Measurements from ENCODE around the gene TALDO1. TPM values are rescaled to one million over a fixed set of nuclear protein-coding genes. Genes with fewer than 3 reads are reported as not detected.

Gene TALDO1
- total RNA-seq, 2 donors from 2014 or later = 90.3 to 111 TPM

DNA sequence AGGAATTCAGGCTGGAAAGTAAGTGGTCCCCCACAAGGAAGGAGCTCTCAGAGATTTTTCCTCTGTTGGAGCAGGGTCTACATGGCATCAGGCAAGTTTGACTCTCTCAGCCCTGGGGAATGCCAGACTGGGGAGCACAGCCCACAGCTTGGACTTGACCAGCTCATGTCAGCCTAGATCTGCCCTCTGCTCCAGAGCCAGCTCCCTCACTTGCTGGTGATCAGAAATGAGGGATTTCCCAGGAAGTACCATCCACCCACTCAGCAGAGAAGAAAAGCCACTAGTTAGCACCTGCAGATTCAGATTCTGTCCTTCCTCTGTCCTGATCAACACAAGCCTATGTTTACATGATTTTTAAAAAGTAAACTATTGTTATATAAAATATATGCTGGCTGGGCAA, 13.0 kb downstream of the TALDO1 start:
- no peaks in the 10 kb centered on the region for H3K9me3 ChIP-seq
- peaks cover 74% of the 10 kb centered on the region for H3K36me3 ChIP-seq
- H3K27me3 ChIP-seq = no peaks in the 10 kb centered on the region
- no peak for DNase-seq (ENCODE audit: low spot score)
- H3K4me3 ChIP-seq = no peak overlapping the region
- TF ChIP-seq, protein P1, sequence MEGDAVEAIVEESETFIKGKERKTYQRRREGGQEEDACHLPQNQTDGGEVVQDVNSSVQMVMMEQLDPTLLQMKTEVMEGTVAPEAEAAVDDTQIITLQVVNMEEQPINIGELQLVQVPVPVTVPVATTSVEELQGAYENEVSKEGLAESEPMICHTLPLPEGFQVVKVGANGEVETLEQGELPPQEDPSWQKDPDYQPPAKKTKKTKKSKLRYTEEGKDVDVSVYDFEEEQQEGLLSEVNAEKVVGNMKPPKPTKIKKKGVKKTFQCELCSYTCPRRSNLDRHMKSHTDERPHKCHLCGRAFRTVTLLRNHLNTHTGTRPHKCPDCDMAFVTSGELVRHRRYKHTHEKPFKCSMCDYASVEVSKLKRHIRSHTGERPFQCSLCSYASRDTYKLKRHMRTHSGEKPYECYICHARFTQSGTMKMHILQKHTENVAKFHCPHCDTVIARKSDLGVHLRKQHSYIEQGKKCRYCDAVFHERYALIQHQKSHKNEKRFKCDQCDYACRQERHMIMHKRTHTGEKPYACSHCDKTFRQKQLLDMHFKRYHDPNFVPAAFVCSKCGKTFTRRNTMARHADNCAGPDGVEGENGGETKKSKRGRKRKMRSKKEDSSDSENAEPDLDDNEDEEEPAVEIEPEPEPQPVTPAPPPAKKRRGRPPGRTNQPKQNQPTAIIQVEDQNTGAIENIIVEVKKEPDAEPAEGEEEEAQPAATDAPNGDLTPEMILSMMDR (IDR thresholded peaks at IDR 0.05) = no peak
- H3K4me1 ChIP-seq = no peaks in the 10 kb centered on the region
- H3K27ac ChIP-seq = no peak overlapping the region

DNA sequence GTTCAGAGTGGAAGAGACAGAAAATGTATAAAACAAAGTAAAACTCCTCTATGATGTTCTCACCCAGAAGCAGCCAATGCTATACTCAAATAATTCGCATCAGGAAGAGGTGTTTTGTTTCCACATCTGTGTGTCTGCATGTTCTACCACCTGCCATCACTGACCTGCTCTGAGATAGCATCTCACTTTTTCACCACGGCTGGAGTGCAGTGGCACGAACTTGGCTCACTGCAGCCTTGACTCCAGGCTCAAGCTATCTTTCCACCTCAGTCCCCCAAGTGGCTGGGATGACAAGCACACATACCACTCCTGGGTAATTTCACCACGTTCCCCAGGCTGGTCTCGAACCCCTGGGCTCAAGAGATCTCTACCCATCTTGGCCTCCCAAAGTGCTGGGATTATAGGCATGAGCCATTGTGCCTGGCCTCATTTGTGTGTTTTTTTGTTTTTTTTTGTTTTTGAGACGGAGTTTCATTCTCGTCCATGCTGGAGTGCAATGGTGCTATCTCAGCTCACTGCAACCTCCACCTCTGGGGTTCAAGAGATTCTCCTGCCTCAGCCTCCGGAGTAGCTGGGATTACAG, 14.4 kb downstream of the TALDO1 start:
- no peak for DNase-seq (ENCODE audit: low spot score)
- no peaks in the 10 kb centered on the region for H3K4me1 ChIP-seq
- no peak overlapping the region for H3K4me3 ChIP-seq
- peaks cover 77% of the 10 kb centered on the region for H3K36me3 ChIP-seq
- TF ChIP-seq, protein P1 (IDR thresholded peaks at IDR 0.05) = no peak
- no peaks in the 10 kb centered on the region for H3K9me3 ChIP-seq
- no peak overlapping the region for H3K27ac ChIP-seq
- no peaks in the 10 kb centered on the region for H3K27me3 ChIP-seq

DNA sequence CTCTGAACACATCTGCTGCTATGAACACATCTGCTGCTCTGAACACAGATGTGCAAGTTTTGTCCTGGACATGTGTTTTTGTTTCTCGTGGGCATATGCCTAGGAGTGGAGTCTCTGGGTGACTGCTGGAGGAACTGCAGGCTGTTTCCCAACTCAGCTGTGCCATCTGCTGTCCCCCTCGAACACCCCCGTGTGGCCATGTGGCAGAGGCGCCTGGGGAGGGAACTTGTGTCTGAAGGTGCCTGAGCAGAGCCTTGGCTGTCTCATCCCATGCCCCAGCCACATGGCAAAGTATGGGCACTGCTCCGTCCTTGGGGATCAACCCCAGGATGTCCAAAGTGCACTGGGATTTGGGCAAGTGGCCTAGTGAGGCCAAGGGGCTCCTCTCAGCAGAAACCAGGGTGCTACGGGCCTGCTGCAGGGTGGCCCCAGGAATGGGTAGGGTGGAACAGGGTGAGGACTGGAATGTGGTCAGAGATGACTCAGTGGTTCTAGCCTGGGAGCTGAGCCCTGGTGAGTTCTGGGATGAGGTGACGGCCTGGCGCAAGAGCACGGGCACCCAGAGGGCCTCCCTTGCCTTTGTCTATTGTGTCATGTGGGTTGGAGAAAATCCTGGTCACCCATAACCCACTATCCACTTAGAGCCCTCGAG, 15.3 kb downstream of the TALDO1 start:
- Histone ChIP-seq H3K4me3 (no peak overlapping the region), H3K27me3 (no peaks in the 10 kb centered on the region), H3K4me1 (no peaks in the 10 kb centered on the region), H3K27ac (no peak overlapping the region), H3K9me3 (no peaks in the 10 kb centered on the region), H3K36me3 (peaks cover 72% of the 10 kb centered on the region)
- TF ChIP-seq, protein P1 (IDR thresholded peaks at IDR 0.05) = no peak
- DNase-seq (ENCODE audit: low spot score) = no peak

DNA sequence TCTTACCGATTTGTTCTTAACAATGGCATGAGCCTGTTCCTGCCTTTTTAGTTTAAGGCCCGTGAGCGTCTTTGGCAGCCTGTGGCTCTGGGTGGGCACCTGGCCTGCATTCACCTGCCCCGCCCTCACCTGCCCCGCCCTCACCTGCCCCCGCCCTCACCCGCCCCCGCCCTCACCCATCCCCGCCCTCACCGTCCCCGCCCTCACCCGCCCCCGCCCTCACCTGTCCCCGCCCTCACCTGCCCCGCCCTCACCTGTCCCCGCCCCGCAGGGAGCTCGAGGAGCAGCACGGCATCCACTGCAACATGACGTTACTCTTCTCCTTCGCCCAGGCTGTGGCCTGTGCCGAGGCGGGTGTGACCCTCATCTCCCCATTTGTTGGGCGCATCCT, 15.8 kb downstream of the TALDO1 start:
- no peak for DNase-seq (ENCODE audit: low spot score)
- Histone ChIP-seq H3K36me3 (peaks cover 69% of the 10 kb centered on the region), H3K4me1 (no peaks in the 10 kb centered on the region), H3K27ac (no peak overlapping the region), H3K4me3 (no peak overlapping the region), H3K9me3 (no peaks in the 10 kb centered on the region), H3K27me3 (no peaks in the 10 kb centered on the region)
- TF ChIP-seq, protein P1 (IDR thresholded peaks at IDR 0.05) = no peak

DNA sequence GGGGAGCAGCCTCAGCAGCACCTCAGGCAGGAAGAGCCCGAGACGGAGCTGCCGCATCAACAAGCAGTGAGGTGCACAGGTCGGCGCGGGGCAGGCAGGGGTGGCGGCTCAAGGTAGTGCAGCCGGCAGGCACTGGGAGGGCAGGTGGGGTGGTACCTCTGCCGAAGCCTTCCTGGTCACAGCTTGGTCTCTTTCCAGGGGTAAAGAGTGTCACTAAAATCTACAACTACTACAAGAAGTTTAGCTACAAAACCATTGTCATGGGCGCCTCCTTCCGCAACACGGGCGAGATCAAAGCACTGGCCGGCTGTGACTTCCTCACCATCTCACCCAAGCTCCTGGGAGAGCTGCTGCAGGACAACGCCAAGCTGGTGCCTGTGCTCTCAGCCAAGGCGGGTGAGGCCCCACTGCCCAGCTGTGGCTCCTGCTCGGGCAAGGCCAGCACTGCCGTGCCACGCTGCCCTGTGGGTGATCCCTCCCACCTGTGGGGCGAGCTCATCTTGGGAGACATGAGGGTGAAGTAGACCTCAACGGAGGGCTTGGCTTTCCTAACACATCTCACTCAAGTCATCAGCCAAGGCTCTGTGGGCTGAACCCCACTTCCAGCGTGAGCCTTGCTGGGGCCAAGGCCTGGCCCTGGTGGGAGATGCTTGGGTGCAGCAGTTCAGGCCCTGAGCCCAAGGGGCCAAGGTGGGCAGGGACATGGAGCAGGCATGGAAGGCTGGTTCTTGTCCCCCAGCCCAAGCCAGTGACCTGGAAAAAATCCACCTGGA, 16.5 kb downstream of the TALDO1 start:
- TF ChIP-seq, protein P1 (IDR thresholded peaks at IDR 0.05) = no peak
- Histone ChIP-seq H3K9me3 (no peaks in the 10 kb centered on the region), H3K4me1 (no peaks in the 10 kb centered on the region), H3K36me3 (peaks cover 68% of the 10 kb centered on the region), H3K27me3 (no peaks in the 10 kb centered on the region), H3K27ac (no peak overlapping the region), H3K4me3 (no peak overlapping the region)
- no peak for DNase-seq (ENCODE audit: low spot score)

Measured in right atrium auricular region (tissue), 2 donors.